ENCODE measurements around the gene SPDYE6.
"Not testable (repeated sequence)": the region's sequence is repeated elsewhere in the genome, so short reads cannot be mapped to it uniquely, and the experiment has no call there.

GRCh38 chr7:102340599-102341368, 15.5 kb downstream of the SPDYE6 start:
- TF ChIP-seq CTCF (conservative IDR thresholded peaks at IDR 0.05; ENCODE audit: low read depth, low read length); MAFK (IDR thresholded peaks at IDR 0.05; ENCODE audit: low read depth, low read length); FOS (IDR thresholded peaks at IDR 0.05; ENCODE audit: low read depth, low read length); CEBPB (IDR thresholded peaks at IDR 0.05; ENCODE audit: low read depth, low read length); POLR2A (IDR thresholded peaks at IDR 0.05; ENCODE audit: low read depth, low read length): not testable (repeated sequence)

Data from IMR-90 (cell line).